WTC11 (cell line): ENCODE data around the gene LDLRAD3. TPM values are rescaled to one million over a fixed set of nuclear protein-coding genes. Genes with fewer than 3 reads are reported as not detected.

Source experiments
- ATAC-seq: fragments of 200-7000 bp; cut with Tn5 transposase; 2 replicates; pipeline ENCODE4 v1.10.0; 2021; ENCODE audit warnings: mild to moderate bottlenecking, moderate library complexity
- CTCF ChIA-PET: fragments of 300-600 bp; sonication (Branson Sonifier 250); formaldehyde crosslinking; loops from one replicate; lab custom pipeline; 2021; ENCODE audit warnings: antibody characterized with exemption; lab: Charles Lee
- POLR2A ChIA-PET: fragments of 350-600 bp; sonication (Branson Sonifier 250); formaldehyde crosslinking; loops from one replicate; lab custom pipeline; 2021; ENCODE audit warnings: antibody characterized with exemption; lab: Charles Lee
- DNase-seq: peaks from one replicate; pipeline ENCODE4 v3.0.0; 2021; ENCODE audit warnings: low spot score
- H3K27ac Mint-ChIP-seq: 2 replicates; pipeline ENCODE4 v1.8.0; 2021; ENCODE audit warnings: mixed read lengths
- H3K27me3 Mint-ChIP-seq: 2 replicates; pipeline ENCODE4 v1.8.0; 2021; ENCODE audit warnings: low read depth, mild to moderate bottlenecking, moderate library complexity, mixed read lengths
- H3K36me3 Mint-ChIP-seq: 2 replicates; pipeline ENCODE4 v1.8.0; 2021; ENCODE audit warnings: mixed read lengths
- H3K4me1 Mint-ChIP-seq: 2 replicates; pipeline ENCODE4 v1.8.0; 2022; ENCODE audit warnings: mixed read lengths
- H3K4me3 Mint-ChIP-seq: 2 replicates; pipeline ENCODE4 v1.8.0; 2021; ENCODE audit warnings: mild to moderate bottlenecking, moderate library complexity, mixed read lengths
- H3K9me3 Mint-ChIP-seq: 2 replicates; pipeline ENCODE4 v1.8.0; 2021; ENCODE audit warnings: mixed read lengths
- CREM ChIP-seq: sonication (generic); formaldehyde crosslinking; IDR thresholded peaks from 2 replicates; pipeline ENCODE4 v1.8.1; 2022; ENCODE audit warnings: mild to moderate bottlenecking, missing genetic modification reagents, moderate library complexity
- ESRRA ChIP-seq: sonication (generic); formaldehyde crosslinking; IDR thresholded peaks from 2 replicates; pipeline ENCODE4 v1.8.1; 2022; ENCODE audit warnings: mild to moderate bottlenecking, missing genetic modification reagents, borderline replicate concordance
- FOXP4 ChIP-seq: sonication (generic); formaldehyde crosslinking; IDR thresholded peaks from 2 replicates; pipeline ENCODE4 v1.8.0; 2022; ENCODE audit warnings: mild to moderate bottlenecking, missing genetic modification reagents
- GABPB1 ChIP-seq: sonication (generic); formaldehyde crosslinking; IDR thresholded peaks from 2 replicates; pipeline ENCODE4 v1.8.1; 2023; ENCODE audit warnings: mild to moderate bottlenecking, missing genetic modification reagents
- GRHL2 ChIP-seq: fragments of 250-450 bp; sonication (Bioruptor Pico); IDR thresholded peaks from 2 replicates; pipeline ENCODE4 v1.8.0; 2022; ENCODE audit warnings: mild to moderate bottlenecking, moderate library complexity; ENCODE audit not compliant: insufficient replicate concordance, severe bottlenecking
- JAZF1 ChIP-seq: fragments of 250-450 bp; sonication (Bioruptor Pico); IDR thresholded peaks from 2 replicates; pipeline ENCODE4 v1.9.0; 2021; ENCODE audit warnings: moderate library complexity, mild to moderate bottlenecking, inconsistent platforms
- KAT7 ChIP-seq: sonication (generic); formaldehyde crosslinking; IDR thresholded peaks from 2 replicates; pipeline ENCODE4 v1.8.1; 2023; ENCODE audit warnings: missing genetic modification reagents, mild to moderate bottlenecking, borderline replicate concordance
- NFATC4 ChIP-seq: fragments of 250-450 bp; sonication (Bioruptor Pico); IDR thresholded peaks from 2 replicates; pipeline ENCODE4 v1.9.0; 2021; ENCODE audit warnings: mild to moderate bottlenecking
- NFYB ChIP-seq: sonication (generic); formaldehyde crosslinking; conservative IDR thresholded peaks from 2 replicates; pipeline ENCODE4 v1.8.0; 2022; ENCODE audit warnings: low read depth, missing genetic modification reagents
- SMAD3 ChIP-seq: sonication (generic); formaldehyde crosslinking; IDR thresholded peaks from 2 replicates; pipeline ENCODE4 v1.8.0; 2022; ENCODE audit warnings: missing genetic modification reagents, mild to moderate bottlenecking, borderline replicate concordance
- STAT6 ChIP-seq: sonication (generic); formaldehyde crosslinking; conservative IDR thresholded peaks from 2 replicates; pipeline ENCODE4 v1.8.1; 2023; ENCODE audit warnings: mild to moderate bottlenecking, low read depth, missing genetic modification reagents, moderate library complexity
- TCF7 ChIP-seq: sonication (generic); formaldehyde crosslinking; IDR thresholded peaks from 2 replicates; pipeline ENCODE4 v1.8.0; 2022; ENCODE audit warnings: mild to moderate bottlenecking, low read depth, missing genetic modification reagents, moderate library complexity
- TEAD1 ChIP-seq: sonication (generic); formaldehyde crosslinking; IDR thresholded peaks from 2 replicates; pipeline ENCODE4 v1.8.0; 2022; ENCODE audit warnings: mild to moderate bottlenecking, missing genetic modification reagents
- TP53 ChIP-seq: sonication (generic); formaldehyde crosslinking; IDR thresholded peaks from 2 replicates; pipeline ENCODE4 v1.8.1; 2023; ENCODE audit warnings: mild to moderate bottlenecking, missing genetic modification reagents
- ZMAT4 ChIP-seq: fragments of 250-450 bp; sonication (Bioruptor Pico); IDR thresholded peaks from 2 replicates; pipeline ENCODE4 v1.9.0; 2021; ENCODE audit warnings: mild to moderate bottlenecking
- total RNA-seq: library from RNA; stranded (reverse); gene quantifications from 3 replicates; pipeline ENCODE4 v1.2.3, GENCODE V29; 2021
- TF ChIP-seq, protein P1 (sequence below): sonication (generic); formaldehyde crosslinking; IDR thresholded peaks from 2 replicates; pipeline ENCODE4 v1.8.0; 2023; ENCODE audit warnings: missing genetic modification reagents, mild to moderate bottlenecking, borderline replicate concordance
- TF ChIP-seq, protein P2 (sequence below): sonication (generic); formaldehyde crosslinking; IDR thresholded peaks from 2 replicates; pipeline ENCODE4 v1.8.1; 2022; ENCODE audit warnings: low read depth, mild to moderate bottlenecking, moderate library complexity, missing genetic modification reagents, borderline replicate concordance

The LDLRAD3 gene
- total RNA-seq, 1 experiment from 2014 or later = 14.5 TPM

GRCh38 chr11:36241497-36241896 lies 297.6 kb downstream of the LDLRAD3 start:
- Mint-ChIP-seq H3K27me3 (peaks cover 3% of the 10 kb centered on the region; the same call in 1 of the 2 replicates), H3K9me3 (peaks cover 17% of the 10 kb centered on the region), H3K4me1 (peaks cover 6% of the 10 kb centered on the region; the same call in 1 of the 2 replicates), H3K36me3 (no peaks in the 10 kb centered on the region), H3K4me3 (no peak overlapping the region), H3K27ac (no peak overlapping the region)
- ATAC-seq = no peak
- ChIA-PET POLR2A (no interaction called here), CTCF (interaction anchor here (2.0 to 2.3 kb wide), 2 partner anchors 17 to 420 kb away, joined by 7 to 10 read pairs; no protein-coding TSS in a partner anchor)
- TF ChIP-seq TCF7 (CRISPR knock-in tag) (no peak), SMAD3 (no peak), KAT7 (CRISPR knock-in tag) (no peak), CREM (CRISPR knock-in tag) (no peak), FOXP4 (no peak), GABPB1 (CRISPR knock-in tag) (no peak), GRHL2 (no peak), TEAD1 (no peak), STAT6 (CRISPR knock-in tag) (no peak), ESRRA (no peak), TP53 (CRISPR knock-in tag) (no peak), NFATC4 (no peak), ZMAT4 (CRISPR knock-in tag) (no peak), NFYB (CRISPR knock-in tag) (no peak), JAZF1 (CRISPR knock-in tag) (no peak)
- TF ChIP-seq, protein P1, sequence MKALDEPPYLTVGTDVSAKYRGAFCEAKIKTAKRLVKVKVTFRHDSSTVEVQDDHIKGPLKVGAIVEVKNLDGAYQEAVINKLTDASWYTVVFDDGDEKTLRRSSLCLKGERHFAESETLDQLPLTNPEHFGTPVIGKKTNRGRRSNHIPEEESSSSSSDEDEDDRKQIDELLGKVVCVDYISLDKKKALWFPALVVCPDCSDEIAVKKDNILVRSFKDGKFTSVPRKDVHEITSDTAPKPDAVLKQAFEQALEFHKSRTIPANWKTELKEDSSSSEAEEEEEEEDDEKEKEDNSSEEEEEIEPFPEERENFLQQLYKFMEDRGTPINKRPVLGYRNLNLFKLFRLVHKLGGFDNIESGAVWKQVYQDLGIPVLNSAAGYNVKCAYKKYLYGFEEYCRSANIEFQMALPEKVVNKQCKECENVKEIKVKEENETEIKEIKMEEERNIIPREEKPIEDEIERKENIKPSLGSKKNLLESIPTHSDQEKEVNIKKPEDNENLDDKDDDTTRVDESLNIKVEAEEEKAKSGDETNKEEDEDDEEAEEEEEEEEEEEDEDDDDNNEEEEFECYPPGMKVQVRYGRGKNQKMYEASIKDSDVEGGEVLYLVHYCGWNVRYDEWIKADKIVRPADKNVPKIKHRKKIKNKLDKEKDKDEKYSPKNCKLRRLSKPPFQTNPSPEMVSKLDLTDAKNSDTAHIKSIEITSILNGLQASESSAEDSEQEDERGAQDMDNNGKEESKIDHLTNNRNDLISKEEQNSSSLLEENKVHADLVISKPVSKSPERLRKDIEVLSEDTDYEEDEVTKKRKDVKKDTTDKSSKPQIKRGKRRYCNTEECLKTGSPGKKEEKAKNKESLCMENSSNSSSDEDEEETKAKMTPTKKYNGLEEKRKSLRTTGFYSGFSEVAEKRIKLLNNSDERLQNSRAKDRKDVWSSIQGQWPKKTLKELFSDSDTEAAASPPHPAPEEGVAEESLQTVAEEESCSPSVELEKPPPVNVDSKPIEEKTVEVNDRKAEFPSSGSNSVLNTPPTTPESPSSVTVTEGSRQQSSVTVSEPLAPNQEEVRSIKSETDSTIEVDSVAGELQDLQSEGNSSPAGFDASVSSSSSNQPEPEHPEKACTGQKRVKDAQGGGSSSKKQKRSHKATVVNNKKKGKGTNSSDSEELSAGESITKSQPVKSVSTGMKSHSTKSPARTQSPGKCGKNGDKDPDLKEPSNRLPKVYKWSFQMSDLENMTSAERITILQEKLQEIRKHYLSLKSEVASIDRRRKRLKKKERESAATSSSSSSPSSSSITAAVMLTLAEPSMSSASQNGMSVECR = no peak
- TF ChIP-seq, protein P2, sequence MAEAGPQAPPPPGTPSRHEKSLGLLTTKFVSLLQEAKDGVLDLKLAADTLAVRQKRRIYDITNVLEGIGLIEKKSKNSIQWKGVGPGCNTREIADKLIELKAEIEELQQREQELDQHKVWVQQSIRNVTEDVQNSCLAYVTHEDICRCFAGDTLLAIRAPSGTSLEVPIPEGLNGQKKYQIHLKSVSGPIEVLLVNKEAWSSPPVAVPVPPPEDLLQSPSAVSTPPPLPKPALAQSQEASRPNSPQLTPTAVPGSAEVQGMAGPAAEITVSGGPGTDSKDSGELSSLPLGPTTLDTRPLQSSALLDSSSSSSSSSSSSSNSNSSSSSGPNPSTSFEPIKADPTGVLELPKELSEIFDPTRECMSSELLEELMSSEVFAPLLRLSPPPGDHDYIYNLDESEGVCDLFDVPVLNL (CRISPR knock-in tag) = no peak
- no peak for DNase-seq
